GM12891 (cell line): Measurements from ENCODE around the gene PYGM.

Experiments used
- DNase-seq: peaks from one replicate; pipeline ENCODE4 v3.0.0; 2011; ENCODE audit warnings: low spot score; ENCODE audit not compliant: insufficient read length
- FAIRE-seq: peaks from 2 replicates; lab custom pipeline; 2011; peaks lifted over from hg19 to GRCh38; lab: Jason Lieb, UNC
- PAX5 ChIP-seq: IDR thresholded peaks from 2 replicates; pipeline ENCODE4 v1.6.1; 2011; ENCODE audit warnings: low read length, moderate library complexity, mild to moderate bottlenecking; ENCODE audit not compliant: insufficient read depth, severe bottlenecking
- POLR2A ChIP-seq: IDR thresholded peaks from 2 replicates; pipeline ENCODE4 v1.6.1; 2011; ENCODE audit warnings: low read depth, low read length, control low read depth
- POLR2AphosphoS5 ChIP-seq: IDR thresholded peaks from 2 replicates; pipeline ENCODE4 v1.6.1; 2011; ENCODE audit warnings: low read depth, low read length, control low read depth
- POU2F2 ChIP-seq: IDR thresholded peaks from 2 replicates; pipeline ENCODE4 v1.6.1; 2011; ENCODE audit warnings: low read depth, mild to moderate bottlenecking, control low read depth, low read length, moderate library complexity
- SPI1 ChIP-seq: IDR thresholded peaks from 2 replicates; pipeline ENCODE4 v1.6.1; 2011; ENCODE audit warnings: low read depth, low read length, control low read depth
- TAF1 ChIP-seq: IDR thresholded peaks from 2 replicates; pipeline ENCODE4 v1.6.1; 2011; ENCODE audit warnings: low read depth, low read length, control low read depth

PYGM gene

DNA sequence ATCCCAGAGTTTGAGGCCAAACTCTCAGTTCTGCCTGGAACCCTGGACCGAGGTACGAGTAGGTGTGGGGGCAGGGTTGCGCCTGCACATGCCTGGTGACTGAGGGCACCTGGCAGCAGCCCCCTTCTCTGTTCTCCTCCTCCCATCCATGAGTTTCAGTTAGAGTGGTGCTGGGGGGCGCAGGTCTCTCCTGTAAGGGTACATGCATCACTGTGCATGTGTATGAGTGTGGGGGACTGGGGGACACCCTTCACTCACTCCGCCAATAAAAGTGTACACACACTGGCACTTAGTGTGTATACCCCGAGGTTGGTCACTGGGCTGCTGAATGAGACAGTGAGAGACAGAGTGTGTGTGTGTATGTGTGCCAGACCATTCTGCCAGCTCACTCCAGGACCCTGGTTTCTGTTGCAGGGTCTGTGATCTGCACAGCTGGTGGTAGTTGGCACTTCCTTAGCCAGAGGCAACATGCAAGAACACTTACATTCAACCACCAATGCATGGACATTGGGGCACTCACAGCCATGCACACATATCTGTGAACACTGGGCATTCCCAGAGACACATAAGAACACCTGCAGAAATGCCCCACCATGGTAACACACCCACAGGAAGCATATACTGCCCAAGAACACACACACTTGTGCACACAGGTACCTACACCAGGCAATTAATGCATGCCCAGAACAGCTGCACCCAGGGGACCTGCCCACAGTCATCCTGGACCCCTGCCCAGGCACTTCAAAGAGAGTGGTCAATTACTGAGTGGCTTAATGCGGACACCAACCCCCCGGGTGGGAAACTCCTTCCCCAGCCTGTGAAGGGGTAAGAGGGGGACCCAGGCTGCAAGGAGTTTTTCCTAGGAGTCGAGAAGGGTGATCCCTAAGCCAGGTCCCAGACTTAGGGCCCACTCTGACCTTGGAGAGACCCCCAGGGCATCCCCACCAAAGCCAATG lies 35.6 kb downstream of the PYGM start:
- peak; percentile 84 for FAIRE-seq
- DNase-seq, result no peak
- TF ChIP-seq SPI1 (peak; percentile 20; the same call in 1 of the 2 replicates), POLR2A (no peak), POLR2AphosphoS5 (no peak), POU2F2 (no peak), PAX5 (no peak)

DNA sequence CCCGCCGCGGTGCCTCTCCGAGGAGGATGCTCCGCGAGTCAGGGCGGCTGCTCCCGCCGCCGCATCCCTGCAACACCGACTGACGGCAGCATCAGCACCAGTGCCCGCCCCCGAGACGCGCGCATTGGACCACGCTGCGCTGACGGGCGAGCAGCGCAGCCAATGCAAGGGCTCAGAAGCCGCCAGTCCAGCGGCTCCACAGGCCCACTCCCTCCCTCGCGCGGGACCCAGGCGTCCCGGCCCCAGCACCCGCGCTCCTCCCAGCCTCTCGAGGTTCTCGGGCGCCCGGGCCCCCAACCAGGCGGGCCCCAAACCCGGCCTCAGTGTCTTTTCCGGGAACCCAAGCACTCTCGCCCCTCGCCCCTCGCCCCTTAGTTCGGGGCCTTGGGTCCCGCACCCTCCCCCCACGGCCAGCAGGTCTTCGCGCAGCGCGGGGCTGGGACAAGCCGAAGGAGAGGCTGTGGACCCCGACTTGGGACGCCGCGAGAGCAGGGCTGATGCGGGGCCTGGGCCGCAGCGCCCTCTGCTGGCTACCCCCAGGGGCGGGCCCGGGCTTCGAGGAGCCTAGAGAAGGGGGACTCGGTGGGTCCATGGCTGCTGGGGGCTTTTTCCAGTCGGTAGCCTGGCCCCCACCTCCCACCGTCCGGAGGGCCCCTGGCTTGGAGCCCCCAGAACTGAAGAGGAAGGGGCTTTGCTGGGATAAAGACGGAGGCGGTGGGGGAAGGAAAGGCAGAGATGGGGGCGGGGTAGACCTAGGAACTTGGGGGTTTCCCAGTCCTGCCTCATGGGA lies 36.5 kb downstream of the PYGM start, which contains the start of gene NRXN2:
Gene NRXN2 (minus strand): TSS at position 81 of the 790 bp plus-strand sequence. CDS start 9,498 bp downstream, outside the sequence.
- FAIRE-seq (peak; percentile 99), DNase-seq (peak; percentile 99)
- TF ChIP-seq PAX5 (no peak), TAF1 (no peak), SPI1 (no peak), POLR2AphosphoS5 (no peak), POLR2A (no peak), POU2F2 (no peak)

DNA sequence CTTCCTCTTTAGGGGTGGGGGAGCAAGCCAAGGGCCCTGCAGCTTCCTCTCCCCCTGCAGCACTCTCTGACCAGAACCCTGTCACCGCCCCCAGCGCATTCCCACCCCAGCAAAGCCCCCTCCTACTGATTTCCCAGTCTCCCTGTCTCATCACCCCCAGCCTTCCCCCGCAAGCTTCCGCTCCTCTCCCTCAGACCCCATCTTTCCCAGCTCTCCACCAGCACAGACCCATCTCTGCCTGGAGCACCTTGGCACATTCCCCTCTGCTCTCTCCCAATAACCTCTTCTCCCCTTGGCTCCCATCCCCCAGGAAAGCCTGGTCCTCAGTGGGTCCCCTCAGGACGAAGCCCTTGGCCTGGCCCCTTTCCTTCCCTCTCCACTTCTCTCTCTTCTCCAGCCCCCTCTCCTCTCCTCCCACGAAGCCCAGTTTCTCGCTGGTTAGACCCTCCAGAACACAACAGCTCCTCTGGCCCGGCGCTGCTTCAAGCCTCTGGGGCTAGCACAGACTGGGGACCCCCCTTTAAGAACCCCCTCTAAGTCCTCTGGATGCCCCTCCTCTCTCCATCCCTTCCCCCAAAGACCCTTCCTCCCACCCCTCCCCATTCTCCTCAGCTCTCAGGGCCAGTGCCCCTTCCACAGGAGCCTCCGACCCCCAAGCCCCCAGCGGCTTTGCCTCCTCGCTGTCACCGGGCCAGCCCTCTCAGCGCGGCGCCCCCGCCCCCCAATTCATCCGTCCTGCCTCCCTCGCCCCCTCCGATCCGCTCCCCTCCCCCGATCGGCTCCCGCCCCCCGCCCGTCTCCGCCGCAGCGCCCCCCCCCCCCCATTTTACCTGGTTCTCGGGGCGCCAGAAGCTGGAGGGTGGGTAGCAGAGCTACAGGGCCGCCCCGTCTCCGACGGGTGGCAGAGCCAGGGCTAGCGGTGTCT lies 37.4 kb downstream of the PYGM start:
- TF ChIP-seq PAX5 (no peak), POU2F2 (no peak), TAF1 (no peak), POLR2A (no peak), SPI1 (no peak), POLR2AphosphoS5 (no peak)
- no peak for DNase-seq
- no peak for FAIRE-seq

GRCh38 chr11:64721359-64721699 lies 38.4 kb downstream of the PYGM start:
- no peak for FAIRE-seq
- TF ChIP-seq POU2F2, result no peak
- TF ChIP-seq PAX5, result no peak
- TF ChIP-seq SPI1, result no peak
- no peak for TF ChIP-seq POLR2AphosphoS5
- TF ChIP-seq POLR2A, result no peak
- TF ChIP-seq TAF1, result no peak
- DNase-seq, result no peak

DNA sequence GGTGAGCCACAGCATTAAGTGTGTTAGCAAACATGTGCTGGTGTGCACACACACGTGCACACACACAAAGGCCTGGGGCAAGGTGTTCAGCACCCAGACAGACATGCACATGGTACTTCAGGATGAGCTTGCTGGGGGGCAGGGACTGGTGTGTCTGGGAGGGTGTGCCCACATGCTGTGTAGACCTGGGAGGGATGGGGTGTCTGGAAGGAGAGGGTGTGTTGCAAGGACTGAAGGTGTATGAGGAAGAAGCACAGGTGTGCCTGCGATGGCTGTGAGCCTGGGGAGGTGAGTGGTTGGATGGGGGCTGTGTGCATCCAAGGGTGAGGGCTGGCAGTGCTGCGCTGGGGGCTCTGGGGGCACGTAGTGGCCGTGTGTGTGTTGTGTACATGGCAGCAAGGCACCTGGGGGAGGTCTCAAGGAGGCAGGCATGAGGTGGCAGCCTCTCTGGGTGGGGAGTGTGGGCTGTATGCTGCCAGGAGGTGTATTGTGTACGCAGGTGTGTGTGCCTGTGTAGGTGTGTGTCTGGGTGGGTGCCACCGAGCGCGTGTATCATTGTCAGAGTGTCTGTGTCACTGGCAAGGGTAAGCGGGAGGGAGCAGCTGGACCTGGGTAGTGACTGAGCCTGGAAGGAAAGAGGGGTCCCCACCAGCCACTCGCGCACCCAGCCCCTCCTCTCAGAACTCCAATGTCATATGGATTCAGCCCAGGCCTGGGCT lies 39.0 kb downstream of the PYGM start:
- TF ChIP-seq POLR2A (no peak), POLR2AphosphoS5 (no peak), TAF1 (no peak), POU2F2 (no peak), SPI1 (no peak), PAX5 (no peak)

DNA sequence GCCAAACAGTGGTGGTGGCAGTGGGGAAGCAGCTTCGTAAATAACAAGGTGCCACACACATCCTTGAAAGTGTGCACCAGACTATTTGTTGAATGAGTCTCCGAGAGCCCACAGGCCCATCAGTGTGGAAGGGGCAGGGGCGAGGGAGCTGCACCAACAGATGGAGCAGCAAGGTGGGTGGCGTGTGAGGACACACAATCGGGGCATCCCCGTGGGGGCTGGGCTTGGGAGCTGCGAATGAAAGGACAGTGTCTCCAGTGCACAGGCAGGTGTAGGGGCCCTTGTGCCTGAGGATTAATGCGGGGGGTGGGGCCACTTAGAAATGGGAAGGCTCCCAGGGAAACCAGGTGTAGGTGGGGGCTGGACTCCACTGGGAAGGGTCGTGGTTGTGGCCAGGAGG lies 39.6 kb downstream of the PYGM start:
- DNase-seq (no peak), FAIRE-seq (no peak)
- no peak for TF ChIP-seq POLR2AphosphoS5
- no peak for TF ChIP-seq SPI1
- TF ChIP-seq POU2F2, result no peak
- TF ChIP-seq POLR2A, result no peak
- no peak for TF ChIP-seq PAX5
- no peak for TF ChIP-seq TAF1

More for the DNA sequence above, 39.0 kb downstream of the PYGM start:
- FAIRE-seq, result no peak
- DNase-seq, result no peak

DNA sequence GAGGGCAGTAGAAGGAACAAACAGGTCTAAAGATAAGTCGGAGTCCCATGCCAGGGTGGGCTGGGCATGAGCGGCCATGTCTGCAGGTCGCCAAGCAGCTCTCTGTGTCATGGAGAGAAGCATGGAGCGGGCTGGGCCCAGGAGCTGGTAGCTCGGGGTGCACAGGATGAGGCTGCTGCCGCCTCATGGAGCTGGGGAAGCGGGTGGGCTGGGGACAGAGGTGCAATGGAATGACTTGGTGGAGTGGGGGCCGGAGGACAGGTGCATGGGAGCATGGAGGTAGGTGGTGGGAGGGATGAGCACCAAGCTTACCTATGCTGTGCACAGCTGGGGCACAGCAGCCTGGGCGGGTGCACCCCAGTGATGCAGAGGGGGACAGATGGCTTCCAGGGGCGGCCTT lies 40.4 kb downstream of the PYGM start:
- no peak for DNase-seq
- no peak for TF ChIP-seq POU2F2
- TF ChIP-seq POLR2A, result no peak
- no peak for TF ChIP-seq SPI1
- TF ChIP-seq PAX5, result no peak
- no peak for TF ChIP-seq TAF1
- no peak for TF ChIP-seq POLR2AphosphoS5
- no peak for FAIRE-seq

GRCh38 chr11:64718780-64719124 lies 41.0 kb downstream of the PYGM start:
- DNase-seq, result no peak
- TF ChIP-seq POLR2AphosphoS5 (no peak), POU2F2 (no peak)
- no peak for FAIRE-seq
